GM23338 (cell line): ENCODE results near the gene BTBD18. TPM values are rescaled to one million over a fixed set of nuclear protein-coding genes. Genes with fewer than 3 reads are reported as not detected.

Source experiments
- ATAC-seq: fragments of 200-7000 bp; cut with Tn5 transposase; 3 replicates; pipeline ENCODE4 v1.9.1; 2020
- DNase-seq: peaks from one replicate; pipeline ENCODE4 v3.0.0-alpha.2; 2015; ENCODE audit warnings: low spot score
- H2AFZ ChIP-seq: fragments of 200-600 bp; sonication (generic); 2 replicates; pipeline ENCODE4 v1.8.0; 2016; ENCODE audit warnings: antibody characterized with exemption, mild to moderate bottlenecking, moderate library complexity
- H3F3A ChIP-seq: fragments of 200-600 bp; sonication (generic); replicated peaks from 2 replicates; pipeline ENCODE4 v1.8.0; 2017; ENCODE audit warnings: antibody characterized with exemption, mixed run types, low read depth
- H3K27ac ChIP-seq: fragments of 200-600 bp; sonication (generic); 2 replicates; pipeline ENCODE4 v1.6.1; 2016; ENCODE audit warnings: low read depth
- H3K27me3 ChIP-seq: fragments of 200-600 bp; sonication (generic); 2 replicates; pipeline ENCODE4 v1.8.0; 2016; ENCODE audit warnings: mild to moderate bottlenecking, mixed run types, moderate library complexity; ENCODE audit not compliant: insufficient read depth
- H3K36me3 ChIP-seq: fragments of 200-600 bp; sonication (generic); 2 replicates; pipeline ENCODE4 v1.8.0; 2016; ENCODE audit warnings: mild to moderate bottlenecking; ENCODE audit not compliant: insufficient read depth
- H3K4me1 ChIP-seq: fragments of 200-600 bp; sonication (generic); 2 replicates; pipeline ENCODE4 v1.8.0; 2016; ENCODE audit warnings: mild to moderate bottlenecking, moderate library complexity; ENCODE audit not compliant: insufficient read depth
- H3K4me2 ChIP-seq: fragments of 200-600 bp; sonication (generic); 2 replicates; pipeline ENCODE4 v1.7.1; 2017; ENCODE audit warnings: mixed run types
- H3K4me3 ChIP-seq: fragments of 200-600 bp; sonication (generic); 2 replicates; pipeline ENCODE4 v1.6.1; 2016; ENCODE audit warnings: mixed run types
- H3K79me2 ChIP-seq: fragments of 200-600 bp; sonication (generic); replicated peaks from 2 replicates; pipeline ENCODE4 v1.8.0; 2017; ENCODE audit warnings: mild to moderate bottlenecking; ENCODE audit not compliant: insufficient read depth
- H3K9me2 ChIP-seq: fragments of 200-600 bp; sonication (generic); 2 replicates; pipeline ENCODE4 v1.8.0; 2017; ENCODE audit not compliant: insufficient read depth
- H4K20me1 ChIP-seq: fragments of 200-600 bp; sonication (generic); replicated peaks from 2 replicates; pipeline ENCODE4 v1.8.0; 2017; ENCODE audit warnings: mild to moderate bottlenecking; ENCODE audit not compliant: insufficient read depth
- H3K27ac Mint-ChIP-seq: 2 replicates; pipeline ENCODE4 v1.8.0; 2020; ENCODE audit warnings: inconsistent platforms, mild to moderate bottlenecking, moderate library complexity, mixed read lengths
- H3K27me3 Mint-ChIP-seq: 3 replicates; pipeline ENCODE4 v1.8.0; 2022; ENCODE audit warnings: low read depth, mild to moderate bottlenecking, moderate library complexity, mixed read lengths, inconsistent platforms; ENCODE audit not compliant: insufficient read depth, poor library complexity
- H3K36me3 Mint-ChIP-seq: 3 replicates; pipeline ENCODE4 v1.8.0; 2021; ENCODE audit warnings: low read depth, mild to moderate bottlenecking, inconsistent platforms, moderate library complexity, mixed read lengths
- H3K4me1 Mint-ChIP-seq: 3 replicates; pipeline ENCODE4 v1.8.0; 2020; ENCODE audit warnings: mild to moderate bottlenecking, inconsistent platforms, mixed read lengths
- H3K4me3 Mint-ChIP-seq: 3 replicates; pipeline ENCODE4 v1.8.0; 2021; ENCODE audit warnings: moderate library complexity, mild to moderate bottlenecking, inconsistent platforms, mixed read lengths
- H3K9me3 Mint-ChIP-seq: 3 replicates; pipeline ENCODE4 v1.8.0; 2020; ENCODE audit warnings: moderate library complexity, mild to moderate bottlenecking, inconsistent platforms, mixed read lengths
- CREB1 ChIP-seq: fragments of 250-450 bp; sonication (Bioruptor Pico); IDR thresholded peaks from 2 replicates; pipeline ENCODE4 v1.5.0; 2020; ENCODE audit warnings: low read depth, mild to moderate bottlenecking, moderate library complexity
- CTCF ChIP-seq, 2 experiments: fragments of 200-600 bp in 1 of 2; sonication (generic) in 1 of 2; conservative IDR thresholded peaks; 2 replicates each; pipeline versions ENCODE4 v1.5.1 to v1.6.1; 2016 to 2017; ENCODE audit warnings: antibody characterized with exemption in 2 of 2, low read depth in 2 of 2, mild to moderate bottlenecking in 2 of 2, moderate library complexity in 1 of 2
- EZH2phosphoT487 ChIP-seq: fragments of 200-600 bp; sonication (generic); IDR thresholded peaks from one replicate; pipeline ENCODE4 v1.8.1; 2018; ENCODE audit warnings: antibody characterized with exemption; ENCODE audit not compliant: unreplicated experiment
- POLR2AphosphoS5 ChIP-seq: IDR thresholded peaks from 2 replicates; pipeline ENCODE4 v1.6.1; 2016; ENCODE audit warnings: antibody characterized with exemption, low read depth
- REST ChIP-seq: IDR thresholded peaks from one replicate; pipeline ENCODE4 v1.6.1; 2018; ENCODE audit warnings: antibody characterized with exemption; ENCODE audit not compliant: unreplicated experiment
- ZNF114 ChIP-seq: fragments of 250-450 bp; sonication (Bioruptor Pico); IDR thresholded peaks from 2 replicates; pipeline ENCODE4 v1.5.0; 2020; ENCODE audit warnings: mild to moderate bottlenecking, moderate library complexity
- polyA plus RNA-seq: library from polyadenylated mRNA; unstranded; fragments of >200 nt; fragmentation: Nextera tagmentation; extraction: Ambion mirVana; gene quantifications from 2 replicates; pipeline ENCODE4 v1.2.1, GENCODE V29; 2016
- total RNA-seq: library from RNA; depleted of rRNA; stranded (reverse); fragments of >200 nt; shearing (Covaris generic); gene quantifications from 2 replicates; pipeline ENCODE4 v1.2.3, GENCODE V29; 2014

BTBD18 gene
- total and polyA plus RNA-seq, 2 experiments from 2014 or later, result 0.29 TPM; not detected in 1

- H3K4me3 ChIP-seq, result peak overlapping the region; percentile 62
- Mint-ChIP-seq H3K27ac (peak overlapping the region; percentile 81; the same call in 1 of the 2 replicates), H3K36me3 (peaks cover 16% of the 10 kb centered on the region), H3K9me3 (no peaks in the 10 kb centered on the region), H3K27me3 (peaks cover 4% of the 10 kb centered on the region), H3K4me3 (peak overlapping the region; percentile 98), H3K4me1 (peaks cover 29% of the 10 kb centered on the region)
- no peak for DNase-seq
- H3K4me2 ChIP-seq, result peak overlapping the region; percentile 82
- H2AFZ ChIP-seq, result no peak overlapping the region
- ATAC-seq, result no peak
- H4K20me1 ChIP-seq, result peaks cover 20% of the 10 kb centered on the region
- no peaks in the 10 kb centered on the region for H3K27me3 ChIP-seq
- peaks cover 78% of the 10 kb centered on the region for H3K79me2 ChIP-seq
- TF ChIP-seq EZH2phosphoT487, result no peak
- TF ChIP-seq REST, result no peak
- TF ChIP-seq CREB1 (CRISPR knock-in tag), result no peak
- H3K4me1 ChIP-seq, result peaks cover 17% of the 10 kb centered on the region
- no peaks in the 10 kb centered on the region for H3K36me3 ChIP-seq
- no peaks in the 10 kb centered on the region for H3K9me2 ChIP-seq
- H3K27ac ChIP-seq, result no peak overlapping the region
- no peaks in the 10 kb centered on the region for H3F3A ChIP-seq
Measured at GRCh38 chr11:57764566-57764965, 12.9 kb upstream of the BTBD18 start.

- H4K20me1 ChIP-seq, result peaks cover 20% of the 10 kb centered on the region
- 0 out of 2 replicates have a peak, but pooled peaks have one; percentile 38 for TF ChIP-seq ZNF114 (CRISPR knock-in tag)
- TF ChIP-seq POLR2AphosphoS5, result no peak
- TF ChIP-seq CREB1 (CRISPR knock-in tag), result no peak
- peaks cover 3% of the 10 kb centered on the region for H3K27me3 Mint-ChIP-seq
- peak overlapping the region; percentile 90 for H3K27ac Mint-ChIP-seq
- H2AFZ ChIP-seq, result no peak overlapping the region
- H3K4me3 Mint-ChIP-seq, result peak overlapping the region; percentile 98
- DNase-seq (no peak), ATAC-seq (no peak)
- H3K4me2 ChIP-seq, result peak overlapping the region; percentile 82
- H3K9me2 ChIP-seq, result no peaks in the 10 kb centered on the region
- H3K27me3 ChIP-seq, result no peaks in the 10 kb centered on the region
- peaks cover 72% of the 10 kb centered on the region for H3K79me2 ChIP-seq
- H3K36me3 Mint-ChIP-seq, result peaks cover 13% of the 10 kb centered on the region; the same call in 2 of the 3 replicates
- H3F3A ChIP-seq, result no peaks in the 10 kb centered on the region
- H3K4me1 ChIP-seq, result peaks cover 17% of the 10 kb centered on the region
- no peaks in the 10 kb centered on the region for H3K9me3 Mint-ChIP-seq
- H3K36me3 ChIP-seq, result no peaks in the 10 kb centered on the region
- no peak overlapping the region; the same call in 1 of the 2 replicates for H3K27ac ChIP-seq
- H3K4me1 Mint-ChIP-seq, result peaks cover 26% of the 10 kb centered on the region
- H3K4me3 ChIP-seq, result peak overlapping the region; percentile 62
Measured at GRCh38 chr11:57764021-57764420, 12.4 kb upstream of the BTBD18 start.

- no peak overlapping the region for H2AFZ ChIP-seq
- H4K20me1 ChIP-seq, result peaks cover 17% of the 10 kb centered on the region
- H3K4me1 Mint-ChIP-seq, result peaks cover 26% of the 10 kb centered on the region
- H3K9me2 ChIP-seq, result no peaks in the 10 kb centered on the region
- H3F3A ChIP-seq, result no peaks in the 10 kb centered on the region
- H3K27me3 ChIP-seq, result no peaks in the 10 kb centered on the region
- peaks cover 13% of the 10 kb centered on the region; the same call in 2 of the 3 replicates for H3K36me3 Mint-ChIP-seq
- TF ChIP-seq CTCF (conservative IDR thresholded peaks at IDR 0.05; ENCODE audit: low read depth in 2 of 2), result peak; percentile 22 to 30; a peak in 3 of 4 replicates
- TF ChIP-seq EZH2phosphoT487, result no peak
- peak overlapping the region; percentile 62 for H3K4me3 ChIP-seq
- H3K4me2 ChIP-seq, result peak overlapping the region; percentile 82
- H3K27me3 Mint-ChIP-seq, result peaks cover 3% of the 10 kb centered on the region
- no peaks in the 10 kb centered on the region for H3K9me3 Mint-ChIP-seq
- peak; percentile 73 for DNase-seq
- H3K36me3 ChIP-seq, result no peaks in the 10 kb centered on the region
- peak overlapping the region; percentile 90 for H3K27ac Mint-ChIP-seq
- peaks cover 17% of the 10 kb centered on the region for H3K4me1 ChIP-seq
- H3K27ac ChIP-seq, result peak overlapping the region; percentile 98; the same call in 1 of the 2 replicates
- ATAC-seq, result peak; percentile 62
- H3K79me2 ChIP-seq, result peaks cover 68% of the 10 kb centered on the region
- peak overlapping the region; percentile 98 for H3K4me3 Mint-ChIP-seq
Measured at GRCh38 chr11:57763568-57763967, 11.9 kb upstream of the BTBD18 start.
